K562 (cell line): ENCODE measurements around the gene SDK1. TPM values are rescaled to one million over a fixed set of nuclear protein-coding genes. Genes with fewer than 3 reads are reported as not detected.

Experiments
- ATAC-seq: fragments of 200-7000 bp; cut with Tn5 transposase; 3 replicates; pipeline ENCODE4 v1.9.1; 2020; ENCODE audit warnings: moderate library complexity
- BruUV-seq: library from RNA; stranded (reverse); fragments of 400-500 nt; replicated peaks from 2 replicates; lab custom pipeline; 2021; lab: Mats Ljungman, UMichigan
- CTCF ChIA-PET: fragments of 300-600 bp; formaldehyde crosslinking; extraction: SDS; loops from one replicate; lab custom pipeline; 2021; ENCODE audit warnings: low intra/inter-chr PET ratio; lab: Yijun Ruan, JAX
- POLR2A ChIA-PET: fragments of 300-600, 350-650 bp; sonication (Branson Sonifier 250); formaldehyde crosslinking; extraction: SDS; loops from one replicate; lab custom pipeline; 2021; ENCODE audit warnings: antibody characterized with exemption, inconsistent platforms; lab: Yijun Ruan, JAX
- DNase-seq, 4 experiments: peaks; one replicate each; pipeline versions ENCODE4 v3.0.0 to v3.0.0-alpha.2; 2011 to 2018; ENCODE audit warnings: low spot score in 3 of 4, mixed read lengths in 3 of 4; ENCODE audit errors: extremely low read depth in 1 of 4
- FAIRE-seq: peaks from 2 replicates; lab custom pipeline; 2011; peaks lifted over from hg19 to GRCh38; lab: Jason Lieb, UNC
- H2AFZ ChIP-seq: 2 replicates; pipeline ENCODE4 v1.6.0; 2011; ENCODE audit warnings: low read depth, low read length, control low read depth, inconsistent platforms
- H3K27ac ChIP-seq: fragments of 200-600 bp; 3 replicates; pipeline ENCODE4 v1.8.0; 2011; ENCODE audit warnings: low read depth, mild to moderate bottlenecking, control low read depth, inconsistent platforms, low read length, moderate library complexity, mixed read lengths; ENCODE audit errors: extremely low read depth
- H3K27me3 ChIP-seq, 2 experiments: fragments of 300-600 bp in 1 of 2; 2 replicates in 1 of 2; 3 replicates in 1 of 2; pipeline versions ENCODE4 v1.6.0 to v1.8.0; 2011; ENCODE audit warnings: inconsistent platforms in 2 of 2, low read length in 2 of 2, mild to moderate bottlenecking in 1 of 2, mixed read lengths in 1 of 2, moderate library complexity in 1 of 2; ENCODE audit not compliant: control insufficient read depth in 2 of 2, insufficient read depth in 2 of 2
- H3K36me3 ChIP-seq: fragments of 300-600 bp; 3 replicates; pipeline ENCODE4 v1.8.0; 2011; ENCODE audit warnings: mild to moderate bottlenecking, low read length, inconsistent platforms; ENCODE audit not compliant: control insufficient read depth, insufficient read depth
- H3K4me1 ChIP-seq, 2 experiments: fragments of 200-600 bp in 1 of 2; replicated peaks in 1 of 2; 2 replicates in 1 of 2; 3 replicates in 1 of 2; pipeline versions ENCODE4 v1.5.1 to v1.8.0; 2011; ENCODE audit warnings: inconsistent platforms in 2 of 2, low read length in 2 of 2, mild to moderate bottlenecking in 1 of 2, mixed read lengths in 1 of 2, moderate library complexity in 1 of 2; ENCODE audit not compliant: control insufficient read depth in 2 of 2, insufficient read depth in 2 of 2
- H3K4me2 ChIP-seq: 2 replicates; pipeline ENCODE4 v1.6.1; 2011; ENCODE audit warnings: low read length, control low read depth, inconsistent platforms, mixed read lengths; ENCODE audit not compliant: insufficient read depth
- H3K4me3 ChIP-seq: fragments of 200-600 bp; sonication (generic), shearing (Covaris generic); 2 replicates; pipeline ENCODE4 v1.5.1; 2016; ENCODE audit warnings: control low read depth, inconsistent platforms
- H3K79me2 ChIP-seq: fragments of 200-600 bp; 3 replicates; pipeline ENCODE4 v1.8.0; 2011; ENCODE audit warnings: low read length, inconsistent platforms; ENCODE audit not compliant: control insufficient read depth, insufficient read depth
- H3K9ac ChIP-seq, 2 experiments: 2 replicates each; pipeline versions ENCODE4 v1.6.0 to v1.6.1; 2011; ENCODE audit warnings: low read depth in 2 of 2, low read length in 2 of 2, control low read depth in 1 of 2, inconsistent platforms in 1 of 2, mild to moderate bottlenecking in 1 of 2, mixed read lengths in 1 of 2; ENCODE audit not compliant: insufficient read depth in 1 of 2
- H3K9me1 ChIP-seq: one replicate; pipeline ENCODE4 v1.6.0; 2011; ENCODE audit warnings: inconsistent platforms, mild to moderate bottlenecking, low read length, moderate library complexity; ENCODE audit not compliant: control insufficient read depth, insufficient read depth
- H3K9me3 ChIP-seq: replicated peaks from 2 replicates; pipeline ENCODE4 v1.5.1; 2011; ENCODE audit warnings: low read depth, low read length, inconsistent platforms; ENCODE audit not compliant: control insufficient read depth, insufficient read depth
- H4K20me1 ChIP-seq: replicated peaks from 2 replicates; pipeline ENCODE4 v1.6.1; 2011; ENCODE audit warnings: low read length, inconsistent platforms, mixed read lengths; ENCODE audit not compliant: control insufficient read depth, insufficient read depth
- ATF1 ChIP-seq, 2 experiments: fragments of 450-650 bp in 1 of 2; IDR thresholded peaks; 2 replicates each; pipeline ENCODE4 v1.6.1; 2016; ENCODE audit warnings: missing compliant biosample characterization in 1 of 2, missing genetic modification characterization in 1 of 2
- C11orf30 ChIP-seq: fragments of 450-650 bp; IDR thresholded peaks from 2 replicates; pipeline ENCODE4 v1.6.1; 2016; ENCODE audit warnings: low read depth, mild to moderate bottlenecking
- ELF1 ChIP-seq: fragments of 200-800 bp; sonication (Bioruptor generic); IDR thresholded peaks from 2 replicates; pipeline ENCODE4 v1.6.1; 2016; ENCODE audit warnings: missing genetic modification characterization, missing compliant biosample characterization
- ESRRB ChIP-seq: fragments of 250-450 bp; sonication (Bioruptor Pico); IDR thresholded peaks from 2 replicates; pipeline ENCODE4 v1.5.0; 2020; ENCODE audit warnings: mild to moderate bottlenecking, moderate library complexity, borderline replicate concordance
- L3MBTL2 ChIP-seq: fragments of 450-650 bp; IDR thresholded peaks from 2 replicates; pipeline ENCODE4 v1.6.1; 2016; ENCODE audit warnings: mild to moderate bottlenecking, moderate library complexity
- RNF219 ChIP-seq: fragments of 250-450 bp; sonication (Bioruptor Pico); IDR thresholded peaks from 2 replicates; pipeline ENCODE4 v1.5.0; 2022; ENCODE audit warnings: mild to moderate bottlenecking
- ZBTB2 ChIP-seq: fragments of 450-650 bp; IDR thresholded peaks from 2 replicates; pipeline ENCODE4 v1.6.1; 2016; ENCODE audit warnings: antibody characterized with exemption
- ZFP30 ChIP-seq: fragments of 250-450 bp; sonication (Bioruptor Pico); IDR thresholded peaks from 2 replicates; pipeline ENCODE4 v1.8.0; 2022; ENCODE audit warnings: moderate library complexity, mild to moderate bottlenecking, inconsistent platforms, borderline replicate concordance
- ZKSCAN8 ChIP-seq: fragments of 200-800 bp; sonication (Bioruptor generic); IDR thresholded peaks from 2 replicates; pipeline ENCODE4 v1.6.1; 2016; ENCODE audit warnings: missing genetic modification characterization, missing compliant biosample characterization
- ZNF589 ChIP-seq: fragments of 200-800 bp; sonication (Bioruptor generic); IDR thresholded peaks from 2 replicates; pipeline ENCODE4 v1.6.1; 2016; ENCODE audit warnings: low read depth, missing genetic modification characterization, missing compliant biosample characterization
- ZNF75A ChIP-seq: fragments of 450-650 bp; formaldehyde crosslinking; IDR thresholded peaks from 2 replicates; pipeline ENCODE4 v1.4.0; 2020; ENCODE audit warnings: mild to moderate bottlenecking
- WGBS: fragments of 100-300 bp; shearing (Covaris generic); methylation state at CpG from one replicate; pipeline ENCODE4 v1.1.6; 2016; ENCODE audit warnings: low coverage, mixed read lengths; ENCODE audit not compliant: insufficient coverage; ENCODE audit errors: missing lambda C conversion rate; 5-methylcytosine and 5-hydroxymethylcytosine counted together
- in situ Hi-C: fragments of 300-500 bp; cut with MboI; formaldehyde crosslinking; loops from 4 replicates; pipeline ENCODE4 v1.15.0; 2018; ENCODE audit warnings: inconsistent platforms, mixed read lengths
- intact Hi-C: fragments of 100-400 bp; cut with micrococcal nuclease; formaldehyde crosslinking; loops from 2 replicates; pipeline ENCODE4 v1.14.2; 2022
- polyA plus RNA-seq, 8 experiments: library from polyadenylated mRNA; depleted of rRNA in 4 of 8; stranded (reverse) in 5 of 8; unstranded in 3 of 8; fragments of >200 nt; fragmentation: Nextera tagmentation in 2 of 8; fragmentation: Illumina TruSeq in 1 of 8; extraction: Ambion mirVana in 2 of 8; extraction: Trizol in 1 of 8; gene quantifications; 2 replicates each; pipeline versions ENCODE4 v1.2.1 to v1.2.3, GENCODE V29; 2011 to 2014; ENCODE audit warnings: inconsistent platforms in 1 of 8, missing spikeins in 1 of 8
- total RNA-seq, 7 experiments: library from RNA; depleted of rRNA in 6 of 7; stranded (reverse); fragments of >200 nt in 6 of 7; fragmentation: Illumina TruSeq in 2 of 7; extraction: Trizol in 2 of 7; gene quantifications; 2 replicates each; pipeline versions ENCODE4 v1.2.1 to v1.2.3, GENCODE V29; 2011 to 2021; ENCODE audit warnings: low replicate concordance in 1 of 7
- TF ChIP-seq, protein P1 (sequence below): sonication (generic); IDR thresholded peaks from 2 replicates; pipeline ENCODE4 v1.6.1; 2016

SDK1 gene
- total and polyA plus RNA-seq, 9 of the 15 experiments (the other 6 are each of a cell fraction or from before 2014, with no cell fraction given) = 0.16 TPM; not detected in 8

GRCh38 chr7:4134631-4135030 lies 833.6 kb downstream of the SDK1 start:
- Histone ChIP-seq H3K4me2 (no peak overlapping the region), H3K9ac (no peak overlapping the region), H3K79me2 (no peaks in the 10 kb centered on the region), H3K4me3 (no peak overlapping the region), H3K9me3 (no peaks in the 10 kb centered on the region), H3K36me3 (no peaks in the 10 kb centered on the region), H3K4me1 (no peaks in the 10 kb centered on the region)
- BruUV-seq = no TSS peak
- no peak for TF ChIP-seq ZNF75A (CRISPR knock-in tag)
- TF ChIP-seq, protein P1, sequence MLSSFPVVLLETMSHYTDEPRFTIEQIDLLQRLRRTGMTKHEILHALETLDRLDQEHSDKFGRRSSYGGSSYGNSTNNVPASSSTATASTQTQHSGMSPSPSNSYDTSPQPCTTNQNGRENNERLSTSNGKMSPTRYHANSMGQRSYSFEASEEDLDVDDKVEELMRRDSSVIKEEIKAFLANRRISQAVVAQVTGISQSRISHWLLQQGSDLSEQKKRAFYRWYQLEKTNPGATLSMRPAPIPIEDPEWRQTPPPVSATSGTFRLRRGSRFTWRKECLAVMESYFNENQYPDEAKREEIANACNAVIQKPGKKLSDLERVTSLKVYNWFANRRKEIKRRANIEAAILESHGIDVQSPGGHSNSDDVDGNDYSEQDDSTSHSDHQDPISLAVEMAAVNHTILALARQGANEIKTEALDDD = no peak
- no peak for TF ChIP-seq ZFP30 (CRISPR knock-in tag)
- no peak for TF ChIP-seq ESRRB (CRISPR knock-in tag)
- no peak for TF ChIP-seq L3MBTL2
- TF ChIP-seq, all 486 proteins: peak for 0
- peaks cover 36 to 83% of the 10 kb centered on the region in 2 experiments for H3K27me3 ChIP-seq
- DNase-seq (no peak), FAIRE-seq (no peak), ATAC-seq (no peak)
- ChIA-PET POLR2A (no interaction called here), CTCF (no interaction called here)
- intact Hi-C loops = no loop called here
- in situ Hi-C loops = no loop called here
- no peaks in the 10 kb centered on the region for H3K9me1 ChIP-seq
- WGBS = under 1% methylated on average over 20 of the region's 20 CpGs
- H3K27ac ChIP-seq = no peak overlapping the region
- no peak overlapping the region for H2AFZ ChIP-seq
- H4K20me1 ChIP-seq = peaks cover 13% of the 10 kb centered on the region; the same call in 1 of the 2 replicates

DNA sequence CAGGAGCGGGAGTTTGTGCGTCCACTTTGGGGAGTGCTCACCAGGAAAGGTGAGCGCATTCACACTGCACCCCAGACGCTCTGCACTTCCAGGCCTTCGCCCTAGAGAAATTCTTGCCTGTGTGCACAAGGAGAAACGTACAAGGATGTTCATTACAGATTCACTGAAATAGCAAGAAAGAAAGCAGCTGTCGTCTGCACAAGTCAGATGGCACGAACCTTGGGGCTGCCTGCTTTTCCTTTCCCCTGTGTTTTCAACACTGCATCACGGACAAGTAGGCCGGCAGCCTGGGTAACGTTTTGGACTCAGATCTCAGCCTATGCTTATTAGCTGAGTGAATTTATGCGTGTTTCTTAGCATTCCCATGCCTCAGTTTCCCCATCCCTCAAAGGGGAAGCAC lies 834.2 kb downstream of the SDK1 start:
- Histone ChIP-seq H3K79me2 (no peaks in the 10 kb centered on the region), H4K20me1 (peaks cover 13% of the 10 kb centered on the region; the same call in 1 of the 2 replicates), H2AFZ (no peak overlapping the region), H3K9me1 (no peaks in the 10 kb centered on the region), H3K4me1 (no peaks in the 10 kb centered on the region), H3K27ac (no peak overlapping the region), H3K9me3 (no peaks in the 10 kb centered on the region), H3K9ac (no peak overlapping the region), H3K4me2 (no peak overlapping the region), H3K36me3 (no peaks in the 10 kb centered on the region), H3K4me3 (no peak overlapping the region), H3K27me3 (peaks cover 35 to 83% of the 10 kb centered on the region in 2 experiments)
- no TSS peak for BruUV-seq
- POLR2A ChIA-PET = interaction anchor here (0.6 kb wide), 1 partner anchor 11 kb away, joined by 3 read pairs; no protein-coding TSS in a partner anchor
- CTCF ChIA-PET = no interaction called here
- ATAC-seq (no peak), FAIRE-seq (no peak), DNase-seq (no peak)
- no peak for TF ChIP-seq ZNF589 (CRISPR knock-in tag)
- no peak for TF ChIP-seq RNF219
- no peak for TF ChIP-seq ZBTB2
- TF ChIP-seq C11orf30 = no peak
- no peak for TF ChIP-seq ELF1
- TF ChIP-seq ZKSCAN8 (CRISPR knock-in tag) = no peak
- no peak for TF ChIP-seq ATF1 (CRISPR knock-in tag; IDR thresholded peaks at IDR 0.05)
- TF ChIP-seq ATF1 (tag; IDR thresholded peaks at IDR 0.05) = no peak
- intact Hi-C loops (no loop called here), in situ Hi-C loops (no loop called here)
- 2% methylated on average over 11 of the region's 12 CpGs for WGBS
